GM12878 (cell line): ENCODE measurements around the gene NPAS2. TPM values are rescaled to one million over a fixed set of nuclear protein-coding genes. Genes with fewer than 3 reads are reported as not detected.

Experiments
- ATAC-seq: fragments of 200-7000 bp; cut with Tn5 transposase; 3 replicates; pipeline ENCODE4 v1.9.1; 2020; ENCODE audit warnings: mild to moderate bottlenecking, moderate library complexity
- BruUV-seq: library from RNA; stranded (reverse); fragments of 400-500 nt; replicated peaks from 2 replicates; lab custom pipeline; 2021; lab: Mats Ljungman, UMichigan
- CTCF ChIA-PET: fragments of 300-600 bp; sonication (Branson Sonifier 250); formaldehyde crosslinking; extraction: SDS; loops from one replicate; lab custom pipeline; 2021; ENCODE audit warnings: inconsistent platforms; lab: Yijun Ruan, JAX
- POLR2A ChIA-PET: fragments of 350-600 bp; formaldehyde crosslinking; extraction: SDS; loops from one replicate; lab custom pipeline; 2021; ENCODE audit warnings: inconsistent platforms; lab: Charles Lee
- RAD21 ChIA-PET: fragments of 300-600 bp; sonication (Branson Sonifier 250); formaldehyde crosslinking; loops from one replicate; lab custom pipeline; 2023; ENCODE audit warnings: antibody characterized with exemption; ENCODE audit not compliant: unreplicated experiment; lab: Charles Lee
- SMC1A ChIA-PET: fragments of 300-600 bp; sonication (Branson Sonifier 250); formaldehyde crosslinking; loops from one replicate; lab custom pipeline; 2023; ENCODE audit not compliant: unreplicated experiment, uncharacterized antibody; lab: Charles Lee
- DNase-seq: peaks from one replicate; pipeline ENCODE4 v3.0.0-alpha.2; 2011; ENCODE audit warnings: low read depth, low spot score
- FAIRE-seq: peaks from 3 replicates; lab custom pipeline; 2011; peaks lifted over from hg19 to GRCh38; lab: Jason Lieb, UNC
- H2AFZ ChIP-seq: 2 replicates; pipeline ENCODE4 v1.6.0; 2011; ENCODE audit warnings: low read depth, low read length, control low read depth; ENCODE audit not compliant: control insufficient read depth
- H3K27ac ChIP-seq: 2 replicates; pipeline ENCODE4 v1.5.1; 2011; ENCODE audit warnings: control low read depth; ENCODE audit not compliant: control insufficient read depth, insufficient read depth
- H3K27me3 ChIP-seq, 2 experiments: replicated peaks in 1 of 2; 2 replicates each; pipeline versions ENCODE4 v1.6.0 to v1.6.1; 2011; ENCODE audit warnings: low read length in 1 of 2; ENCODE audit not compliant: control insufficient read depth in 2 of 2, insufficient read depth in 2 of 2
- H3K36me3 ChIP-seq, 2 experiments: 2 replicates each; pipeline ENCODE4 v1.5.1; 2011; ENCODE audit warnings: low read length in 1 of 2; ENCODE audit not compliant: control insufficient read depth in 2 of 2, insufficient read depth in 2 of 2
- H3K4me1 ChIP-seq: 2 replicates; pipeline ENCODE4 v1.6.1; 2011; ENCODE audit warnings: mild to moderate bottlenecking, low read length, moderate library complexity, mixed read lengths; ENCODE audit not compliant: control insufficient read depth, insufficient read depth
- H3K4me2 ChIP-seq: 2 replicates; pipeline ENCODE4 v1.6.0; 2011; ENCODE audit warnings: control low read depth; ENCODE audit not compliant: control insufficient read depth, insufficient read depth
- H3K4me3 ChIP-seq: fragments of 200-600 bp; sonication (generic); 2 replicates; pipeline ENCODE4 v1.5.1; 2016
- H3K79me2 ChIP-seq: 2 replicates; pipeline ENCODE4 v1.6.0; 2011; ENCODE audit warnings: low read length; ENCODE audit not compliant: control insufficient read depth, insufficient read depth
- H3K9ac ChIP-seq: 2 replicates; pipeline ENCODE4 v1.8.0; 2011; ENCODE audit warnings: low read length, control low read depth, mixed read lengths; ENCODE audit not compliant: control insufficient read depth, insufficient read depth
- H3K9me3 ChIP-seq: replicated peaks from 3 replicates; pipeline ENCODE4 v1.5.1; 2011; ENCODE audit warnings: mild to moderate bottlenecking, low read length; ENCODE audit not compliant: control insufficient read depth, insufficient read depth
- H4K20me1 ChIP-seq: 2 replicates; pipeline ENCODE4 v1.6.0; 2011; ENCODE audit not compliant: control insufficient read depth, insufficient read depth
- BACH1 ChIP-seq: fragments of 450-650 bp; IDR thresholded peaks from 2 replicates; pipeline ENCODE4 v1.6.1; 2017; ENCODE audit warnings: mild to moderate bottlenecking, borderline replicate concordance
- CEBPZ ChIP-seq: fragments of 150-350 bp; IDR thresholded peaks from 2 replicates; pipeline ENCODE4 v1.6.1; 2016; ENCODE audit warnings: low read depth, low read length
- CHD2 ChIP-seq: IDR thresholded peaks from 2 replicates; pipeline ENCODE4 v1.6.1; 2011; ENCODE audit warnings: low read depth, low read length, improper control_type of control experiment, borderline replicate concordance
- EED ChIP-seq: sonication (generic); IDR thresholded peaks from 2 replicates; pipeline ENCODE4 v1.6.1; 2016; ENCODE audit warnings: antibody characterized with exemption, low read depth
- KAT2A ChIP-seq: conservative IDR thresholded peaks from 2 replicates; pipeline ENCODE4 v1.6.1; 2011; ENCODE audit warnings: low read depth, low read length; ENCODE audit not compliant: control insufficient read depth
- MTA3 ChIP-seq: IDR thresholded peaks from 2 replicates; pipeline ENCODE4 v1.6.1; 2012; ENCODE audit warnings: low read length, inconsistent platforms, borderline replicate concordance
- MYB ChIP-seq: fragments of 150-350 bp; IDR thresholded peaks from 2 replicates; pipeline ENCODE4 v1.6.1; 2014; ENCODE audit warnings: mild to moderate bottlenecking, low read depth, low read length, borderline replicate concordance
- SP1 ChIP-seq: IDR thresholded peaks from one replicate; pipeline ENCODE4 v1.6.1; 2011; ENCODE audit warnings: low read depth, low read length
- WGBS: methylation state at CpG from one replicate; pipeline ENCODE4 v1.1.6; 2016; ENCODE audit warnings: low lambda C conversion rate; ENCODE audit not compliant: insufficient replicate concordance, insufficient coverage; ENCODE audit errors: missing lambda C conversion rate; 5-methylcytosine and 5-hydroxymethylcytosine counted together
- in situ Hi-C: fragments of 300-500 bp; cut with MboI; formaldehyde crosslinking; loops from 9 replicates; pipeline ENCODE4 v1.14.3; 2018; ENCODE audit warnings: mixed read lengths
- intact Hi-C: fragments of 100-400 bp; cut with micrococcal nuclease; formaldehyde crosslinking; loops from one replicate; pipeline ENCODE4 v1.14.2; 2022; ENCODE audit not compliant: unreplicated experiment
- polyA plus RNA-seq, 11 experiments: library from polyadenylated mRNA; depleted of rRNA in 4 of 11; unstranded in 6 of 11; stranded (reverse) in 5 of 11; fragments of >200 nt; fragmentation: Nextera tagmentation in 4 of 11; fragmentation: Illumina TruSeq in 1 of 11; extraction: Ambion mirVana in 4 of 11; extraction: Trizol in 1 of 11; gene quantifications; 1 replicate in 1 of 11; 2 replicates in 10 of 11; pipeline versions ENCODE4 v1.2.1 to v1.2.3, GENCODE V29; 2011 to 2016; ENCODE audit warnings: inconsistent platforms in 2 of 11, missing spikeins in 2 of 11, low read depth in 1 of 11
- total RNA-seq, 4 experiments: library from RNA; depleted of rRNA in 3 of 4; stranded (reverse); fragments of >200 nt in 3 of 4; fragmentation: Illumina TruSeq in 1 of 4; extraction: Trizol in 1 of 4; gene quantifications; 2 replicates each; pipeline versions ENCODE4 v1.2.1 to v1.2.3, GENCODE V29; 2013 to 2021
- TF ChIP-seq, protein P1 (sequence below): fragments of 450-650 bp; IDR thresholded peaks from 2 replicates; pipeline ENCODE4 v1.6.1; 2017; ENCODE audit warnings: borderline replicate concordance
- TF ChIP-seq, protein P2 (sequence below): fragments of 450-650 bp; IDR thresholded peaks from 2 replicates; pipeline ENCODE4 v1.6.1; 2016; ENCODE audit warnings: mild to moderate bottlenecking
- TF ChIP-seq, protein P3 (sequence below): fragments of 450-650 bp; formaldehyde crosslinking; IDR thresholded peaks from 2 replicates; pipeline ENCODE4 v1.4.0; 2020; ENCODE audit warnings: mild to moderate bottlenecking, moderate library complexity
- TF ChIP-seq, protein P4 (sequence below): IDR thresholded peaks from 2 replicates; pipeline ENCODE4 v1.6.1; 2011; ENCODE audit warnings: low read depth, mild to moderate bottlenecking, low read length, moderate library complexity, borderline replicate concordance; ENCODE audit errors: extremely low read depth

The NPAS2 gene
- total and polyA plus RNA-seq, 10 of the 15 experiments (the other 5 are each of a cell fraction or from before 2014, with no cell fraction given): 0.08 TPM; not detected in 9

DNA sequence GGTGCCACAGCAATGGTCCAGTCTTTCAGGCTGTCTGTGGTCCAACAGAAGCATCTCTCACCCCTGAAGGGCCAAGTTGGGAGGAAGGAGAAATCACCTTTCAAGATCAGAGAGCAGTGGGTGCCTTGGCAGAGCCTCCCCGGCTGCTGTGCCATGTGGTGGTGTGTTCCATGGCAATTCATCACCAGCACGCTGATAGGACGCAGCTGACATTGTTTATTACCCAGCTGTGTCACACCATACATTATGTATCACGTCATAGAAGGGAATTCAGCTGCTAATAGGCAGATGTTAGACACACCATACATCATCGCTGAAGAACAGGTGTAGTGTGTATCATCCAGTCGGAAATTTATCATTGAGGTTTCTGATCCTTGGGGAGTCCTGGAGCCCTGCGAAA lies 152.5 kb downstream of the NPAS2 start:
- RAD21 ChIA-PET: no interaction called here
- DNase-seq (no peak), FAIRE-seq (no peak), ATAC-seq (no peak)
- no peak overlapping the region for H3K9ac ChIP-seq
- H3K79me2 ChIP-seq: no peaks in the 10 kb centered on the region
- H3K27me3 ChIP-seq: peaks cover 2% of the 10 kb centered on the region in 2 experiments
- POLR2A ChIA-PET: interaction anchor here (0.6 kb wide), 1 partner anchor 415 kb away, joined by 3 read pairs; no protein-coding TSS in a partner anchor
- CTCF ChIA-PET: no interaction called here
- BruUV-seq: no TSS peak
- H3K4me2 ChIP-seq: no peak overlapping the region
- in situ Hi-C loops (no loop called here), intact Hi-C loops (no loop called here)
- H2AFZ ChIP-seq: no peak overlapping the region
- WGBS: 82% methylated on average over 7 of the region's 7 CpGs
- SMC1A ChIA-PET: no interaction called here
- no peak overlapping the region for H3K27ac ChIP-seq
- no peak overlapping the region for H3K4me3 ChIP-seq
- H3K36me3 ChIP-seq: no peaks in the 10 kb centered on the region
- H3K9me3 ChIP-seq: no peaks in the 10 kb centered on the region
- H4K20me1 ChIP-seq: peaks cover 3% of the 10 kb centered on the region; the same call in 1 of the 2 replicates
- H3K4me1 ChIP-seq: peaks cover 13% of the 10 kb centered on the region
- TF ChIP-seq MYB: no peak
- TF ChIP-seq MTA3: no peak
- TF ChIP-seq, protein P1, sequence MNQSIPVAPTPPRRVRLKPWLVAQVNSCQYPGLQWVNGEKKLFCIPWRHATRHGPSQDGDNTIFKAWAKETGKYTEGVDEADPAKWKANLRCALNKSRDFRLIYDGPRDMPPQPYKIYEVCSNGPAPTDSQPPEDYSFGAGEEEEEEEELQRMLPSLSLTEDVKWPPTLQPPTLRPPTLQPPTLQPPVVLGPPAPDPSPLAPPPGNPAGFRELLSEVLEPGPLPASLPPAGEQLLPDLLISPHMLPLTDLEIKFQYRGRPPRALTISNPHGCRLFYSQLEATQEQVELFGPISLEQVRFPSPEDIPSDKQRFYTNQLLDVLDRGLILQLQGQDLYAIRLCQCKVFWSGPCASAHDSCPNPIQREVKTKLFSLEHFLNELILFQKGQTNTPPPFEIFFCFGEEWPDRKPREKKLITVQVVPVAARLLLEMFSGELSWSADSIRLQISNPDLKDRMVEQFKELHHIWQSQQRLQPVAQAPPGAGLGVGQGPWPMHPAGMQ: no peak
- TF ChIP-seq CHD2: no peak
- TF ChIP-seq KAT2A: no peak
- TF ChIP-seq, protein P2, sequence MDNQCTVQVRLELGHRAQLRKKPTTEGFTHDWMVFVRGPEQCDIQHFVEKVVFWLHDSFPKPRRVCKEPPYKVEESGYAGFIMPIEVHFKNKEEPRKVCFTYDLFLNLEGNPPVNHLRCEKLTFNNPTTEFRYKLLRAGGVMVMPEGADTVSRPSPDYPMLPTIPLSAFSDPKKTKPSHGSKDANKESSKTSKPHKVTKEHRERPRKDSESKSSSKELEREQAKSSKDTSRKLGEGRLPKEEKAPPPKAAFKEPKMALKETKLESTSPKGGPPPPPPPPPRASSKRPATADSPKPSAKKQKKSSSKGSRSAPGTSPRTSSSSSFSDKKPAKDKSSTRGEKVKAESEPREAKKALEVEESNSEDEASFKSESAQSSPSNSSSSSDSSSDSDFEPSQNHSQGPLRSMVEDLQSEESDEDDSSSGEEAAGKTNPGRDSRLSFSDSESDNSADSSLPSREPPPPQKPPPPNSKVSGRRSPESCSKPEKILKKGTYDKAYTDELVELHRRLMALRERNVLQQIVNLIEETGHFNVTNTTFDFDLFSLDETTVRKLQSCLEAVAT: no peak
- TF ChIP-seq CEBPZ: no peak
- TF ChIP-seq, protein P3, sequence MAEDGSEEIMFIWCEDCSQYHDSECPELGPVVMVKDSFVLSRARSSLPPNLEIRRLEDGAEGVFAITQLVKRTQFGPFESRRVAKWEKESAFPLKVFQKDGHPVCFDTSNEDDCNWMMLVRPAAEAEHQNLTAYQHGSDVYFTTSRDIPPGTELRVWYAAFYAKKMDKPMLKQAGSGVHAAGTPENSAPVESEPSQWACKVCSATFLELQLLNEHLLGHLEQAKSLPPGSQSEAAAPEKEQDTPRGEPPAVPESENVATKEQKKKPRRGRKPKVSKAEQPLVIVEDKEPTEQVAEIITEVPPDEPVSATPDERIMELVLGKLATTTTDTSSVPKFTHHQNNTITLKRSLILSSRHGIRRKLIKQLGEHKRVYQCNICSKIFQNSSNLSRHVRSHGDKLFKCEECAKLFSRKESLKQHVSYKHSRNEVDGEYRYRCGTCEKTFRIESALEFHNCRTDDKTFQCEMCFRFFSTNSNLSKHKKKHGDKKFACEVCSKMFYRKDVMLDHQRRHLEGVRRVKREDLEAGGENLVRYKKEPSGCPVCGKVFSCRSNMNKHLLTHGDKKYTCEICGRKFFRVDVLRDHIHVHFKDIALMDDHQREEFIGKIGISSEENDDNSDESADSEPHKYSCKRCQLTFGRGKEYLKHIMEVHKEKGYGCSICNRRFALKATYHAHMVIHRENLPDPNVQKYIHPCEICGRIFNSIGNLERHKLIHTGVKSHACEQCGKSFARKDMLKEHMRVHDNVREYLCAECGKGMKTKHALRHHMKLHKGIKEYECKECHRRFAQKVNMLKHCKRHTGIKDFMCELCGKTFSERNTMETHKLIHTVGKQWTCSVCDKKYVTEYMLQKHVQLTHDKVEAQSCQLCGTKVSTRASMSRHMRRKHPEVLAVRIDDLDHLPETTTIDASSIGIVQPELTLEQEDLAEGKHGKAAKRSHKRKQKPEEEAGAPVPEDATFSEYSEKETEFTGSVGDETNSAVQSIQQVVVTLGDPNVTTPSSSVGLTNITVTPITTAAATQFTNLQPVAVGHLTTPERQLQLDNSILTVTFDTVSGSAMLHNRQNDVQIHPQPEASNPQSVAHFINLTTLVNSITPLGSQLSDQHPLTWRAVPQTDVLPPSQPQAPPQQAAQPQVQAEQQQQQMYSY (CRISPR knock-in tag): no peak
- no peak for TF ChIP-seq SP1
- no peak for TF ChIP-seq EED
- no peak for TF ChIP-seq BACH1
- TF ChIP-seq, protein P4, sequence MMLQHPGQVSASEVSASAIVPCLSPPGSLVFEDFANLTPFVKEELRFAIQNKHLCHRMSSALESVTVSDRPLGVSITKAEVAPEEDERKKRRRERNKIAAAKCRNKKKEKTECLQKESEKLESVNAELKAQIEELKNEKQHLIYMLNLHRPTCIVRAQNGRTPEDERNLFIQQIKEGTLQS: no peak
